Neural progenitor cell (in vitro differentiated cells): ENCODE measurements around the gene FHAD1. TPM values are rescaled to one million over a fixed set of nuclear protein-coding genes. Genes with fewer than 3 reads are reported as not detected.

Experiments
- DNase-seq: peaks from one replicate; pipeline ENCODE4 v3.0.0-alpha.2; 2016; ENCODE audit warnings: low spot score
- H2AFZ ChIP-seq: fragments of 200-600 bp; sonication (generic); replicated peaks from 2 replicates; pipeline ENCODE4 v1.6.1; 2016; ENCODE audit warnings: antibody characterized with exemption
- H3F3A ChIP-seq: fragments of 200-600 bp; sonication (generic); 2 replicates; pipeline ENCODE4 v1.6.1; 2016; ENCODE audit warnings: antibody characterized with exemption, low read depth
- H3K27ac ChIP-seq: fragments of 200-600 bp; sonication (generic); 2 replicates; pipeline ENCODE4 v1.5.1; 2016; ENCODE audit warnings: mild to moderate bottlenecking
- H3K27me3 ChIP-seq: fragments of 200-600 bp; sonication (generic); 2 replicates; pipeline ENCODE4 v1.6.1; 2016; ENCODE audit warnings: mild to moderate bottlenecking, moderate library complexity
- H3K36me3 ChIP-seq: fragments of 200-600 bp; sonication (generic); 2 replicates; pipeline ENCODE4 v1.5.1; 2016
- H3K4me1 ChIP-seq: fragments of 200-600 bp; sonication (generic); 2 replicates; pipeline ENCODE4 v1.6.1; 2016; ENCODE audit warnings: mixed run types
- H3K4me2 ChIP-seq: fragments of 200-600 bp; sonication (generic); 2 replicates; pipeline ENCODE4 v1.6.1; 2016
- H3K4me3 ChIP-seq: fragments of 200-600 bp; sonication (generic); 2 replicates; pipeline ENCODE4 v1.5.1; 2016
- H3K79me2 ChIP-seq: fragments of 200-600 bp; sonication (generic); 2 replicates; pipeline ENCODE4 v1.6.1; 2016; ENCODE audit warnings: low read depth
- H3K9ac ChIP-seq: fragments of 200-600 bp; sonication (generic); 2 replicates; pipeline ENCODE4 v1.6.1; 2016
- H3K9me3 ChIP-seq: fragments of 200-600 bp; sonication (generic); 2 replicates; pipeline ENCODE4 v1.5.1; 2016; ENCODE audit warnings: low read depth
- H4K20me1 ChIP-seq: fragments of 200-600 bp; sonication (generic); 2 replicates; pipeline ENCODE4 v1.6.1; 2016; ENCODE audit warnings: low read depth
- H3K27ac Mint-ChIP-seq: 3 replicates; pipeline ENCODE4 v1.8.0; 2021; ENCODE audit warnings: mixed read lengths
- H3K27me3 Mint-ChIP-seq: 2 replicates; pipeline ENCODE4 v1.8.0; 2022; ENCODE audit warnings: low read depth, mild to moderate bottlenecking, inconsistent platforms, moderate library complexity, mixed read lengths; ENCODE audit not compliant: insufficient read depth
- H3K36me3 Mint-ChIP-seq: 3 replicates; pipeline ENCODE4 v1.8.0; 2021; ENCODE audit warnings: mixed read lengths
- H3K4me1 Mint-ChIP-seq: 3 replicates; pipeline ENCODE4 v1.8.0; 2021; ENCODE audit warnings: mixed read lengths
- H3K4me3 Mint-ChIP-seq: 3 replicates; pipeline ENCODE4 v1.8.0; 2021; ENCODE audit warnings: mild to moderate bottlenecking, moderate library complexity, mixed read lengths
- H3K9me3 Mint-ChIP-seq: 3 replicates; pipeline ENCODE4 v1.8.0; 2020; ENCODE audit warnings: mixed read lengths
- CTCF ChIP-seq: fragments of 200-600 bp; sonication (generic); IDR thresholded peaks from 2 replicates; pipeline ENCODE4 v1.5.1; 2017; ENCODE audit warnings: antibody characterized with exemption, mild to moderate bottlenecking
- EZH2 ChIP-seq: fragments of 200-600 bp; sonication (generic); IDR thresholded peaks from 2 replicates; pipeline ENCODE4 v1.6.1; 2017; ENCODE audit warnings: antibody characterized with exemption, mild to moderate bottlenecking, moderate library complexity
- EZH2phosphoT487 ChIP-seq: fragments of 200-600 bp; sonication (generic); IDR thresholded peaks from 2 replicates; pipeline ENCODE4 v1.6.1; 2017; ENCODE audit warnings: antibody characterized with exemption
- total RNA-seq: library from RNA; depleted of rRNA; stranded (reverse); fragments of >200 nt; gene quantifications from 2 replicates; pipeline ENCODE4 v1.2.3, GENCODE V29; 2015; ENCODE audit warnings: low replicate concordance

FHAD1 gene
- total RNA-seq, 1 donor from 2014 or later: 9.1 TPM

- Histone ChIP-seq H3F3A (no peaks in the 10 kb centered on the region), H3K9ac (no peak overlapping the region), H3K27ac (no peak overlapping the region), H3K4me1 (peaks cover 9% of the 10 kb centered on the region), H3K27me3 (no peaks in the 10 kb centered on the region), H3K9me3 (no peaks in the 10 kb centered on the region), H4K20me1 (no peaks in the 10 kb centered on the region), H3K4me2 (no peak overlapping the region), H3K36me3 (no peaks in the 10 kb centered on the region), H2AFZ (no peak overlapping the region), H3K79me2 (no peaks in the 10 kb centered on the region), H3K4me3 (no peak overlapping the region)
- no peak overlapping the region for H3K27ac Mint-ChIP-seq
- H3K4me3 Mint-ChIP-seq: no peak overlapping the region
- peaks cover 13% of the 10 kb centered on the region for H3K27me3 Mint-ChIP-seq
- DNase-seq: no peak
- TF ChIP-seq CTCF (no peak), EZH2 (no peak), EZH2phosphoT487 (no peak)
- H3K9me3 Mint-ChIP-seq: no peaks in the 10 kb centered on the region
- peaks cover 70% of the 10 kb centered on the region for H3K4me1 Mint-ChIP-seq
- peaks cover 4% of the 10 kb centered on the region for H3K36me3 Mint-ChIP-seq
These were observed 115.2 kb downstream of the FHAD1 start for GRCh38 chr1:15362096-15362736.

- Histone ChIP-seq H2AFZ (no peak overlapping the region), H3K27me3 (no peaks in the 10 kb centered on the region), H3F3A (no peaks in the 10 kb centered on the region), H3K4me1 (peaks cover 9% of the 10 kb centered on the region), H4K20me1 (no peaks in the 10 kb centered on the region), H3K79me2 (no peaks in the 10 kb centered on the region), H3K4me2 (no peak overlapping the region), H3K9me3 (no peaks in the 10 kb centered on the region), H3K4me3 (no peak overlapping the region), H3K9ac (no peak overlapping the region), H3K36me3 (no peaks in the 10 kb centered on the region), H3K27ac (no peak overlapping the region)
- H3K9me3 Mint-ChIP-seq: no peaks in the 10 kb centered on the region
- H3K27ac Mint-ChIP-seq: peak overlapping the region; percentile 76
- TF ChIP-seq CTCF (no peak), EZH2phosphoT487 (no peak), EZH2 (no peak)
- H3K36me3 Mint-ChIP-seq: peaks cover 4% of the 10 kb centered on the region
- peaks cover 14% of the 10 kb centered on the region for H3K27me3 Mint-ChIP-seq
- no peak for DNase-seq
- H3K4me3 Mint-ChIP-seq: no peak overlapping the region
- peaks cover 67% of the 10 kb centered on the region for H3K4me1 Mint-ChIP-seq
These were observed 115.7 kb downstream of the FHAD1 start for GRCh38 chr1:15362737-15363128.

GRCh38 chr1:15364740-15365139 lies 117.7 kb downstream of the FHAD1 start:
- DNase-seq: peak; percentile 24

More at GRCh38 chr1:15364740-15365139, 117.7 kb downstream of the FHAD1 start:
- Histone ChIP-seq H3K4me1 (peaks cover 9% of the 10 kb centered on the region), H3K9me3 (no peaks in the 10 kb centered on the region), H3K27ac (no peak overlapping the region), H3K9ac (no peak overlapping the region), H3K79me2 (no peaks in the 10 kb centered on the region), H4K20me1 (no peaks in the 10 kb centered on the region), H3K36me3 (no peaks in the 10 kb centered on the region), H3F3A (no peaks in the 10 kb centered on the region), H2AFZ (no peak overlapping the region), H3K27me3 (no peaks in the 10 kb centered on the region), H3K4me3 (no peak overlapping the region), H3K4me2 (peak overlapping the region; percentile 53)
- TF ChIP-seq CTCF (no peak), EZH2phosphoT487 (no peak), EZH2 (no peak)
- Mint-ChIP-seq H3K27me3 (peaks cover 16% of the 10 kb centered on the region), H3K4me1 (peaks cover 54% of the 10 kb centered on the region), H3K36me3 (peaks cover 4% of the 10 kb centered on the region), H3K27ac (peak overlapping the region; percentile 70), H3K9me3 (no peaks in the 10 kb centered on the region), H3K4me3 (no peak overlapping the region)
